IPS-11a (cell line): ENCODE results near the gene SLC25A30.
"Not testable (repeated sequence)": the region's sequence is repeated elsewhere in the genome, so short reads cannot be mapped to it uniquely, and the experiment has no call there.

Experiments
- H3K4me3 ChIP-seq: one replicate; pipeline ENCODE4 v1.5.1; 2013; ENCODE audit warnings: low read depth, low read length, control low read depth

Gene SLC25A30

GRCh38 chr13:45433381-45433790 lies 15.2 kb upstream of the SLC25A30 start:
- H3K4me3 ChIP-seq: no peak overlapping the region

- H3K4me3 ChIP-seq: no peak overlapping the region
Observed at GRCh38 chr13:45432737-45433380, 14.7 kb upstream of the SLC25A30 start.

- not testable (repeated sequence) for H3K4me3 ChIP-seq
Observed at GRCh38 chr13:45426056-45426841, 8.1 kb upstream of the SLC25A30 start.

GRCh38 chr13:45422731-45423292 lies 4.6 kb upstream of the SLC25A30 start:
- no peak overlapping the region for H3K4me3 ChIP-seq

GRCh38 chr13:45419945-45420344 lies 1.8 kb upstream of the SLC25A30 start:
- no peak overlapping the region for H3K4me3 ChIP-seq

- H3K4me3 ChIP-seq: not testable (repeated sequence)
Observed at GRCh38 chr13:45419389-45419788, 1.2 kb upstream of the SLC25A30 start.

GRCh38 chr13:45416516-45417128 lies 1.6 kb downstream of the SLC25A30 start:
- no peak overlapping the region for H3K4me3 ChIP-seq

- H3K4me3 ChIP-seq: no peak overlapping the region
Observed at GRCh38 chr13:45415112-45415511, 3.1 kb downstream of the SLC25A30 start.

- H3K4me3 ChIP-seq: no peak overlapping the region
Observed at GRCh38 chr13:45413826-45414307, 4.3 kb downstream of the SLC25A30 start.

- no peak overlapping the region for H3K4me3 ChIP-seq
Observed at GRCh38 chr13:45412274-45413049, 5.7 kb downstream of the SLC25A30 start.

- no peak overlapping the region for H3K4me3 ChIP-seq
Observed at GRCh38 chr13:45411631-45412030, 6.5 kb downstream of the SLC25A30 start.

- H3K4me3 ChIP-seq: no peak overlapping the region
Observed at GRCh38 chr13:45411221-45411620, 7.0 kb downstream of the SLC25A30 start.

- H3K4me3 ChIP-seq: no peak overlapping the region
Observed at GRCh38 chr13:45410466-45410865, 7.7 kb downstream of the SLC25A30 start.

GRCh38 chr13:45410001-45410400 lies 8.2 kb downstream of the SLC25A30 start:
- no peak overlapping the region for H3K4me3 ChIP-seq

GRCh38 chr13:45406421-45406820 lies 11.8 kb downstream of the SLC25A30 start:
- H3K4me3 ChIP-seq: no peak overlapping the region

- H3K4me3 ChIP-seq: no peak overlapping the region
Observed at GRCh38 chr13:45403081-45403480, 15.1 kb downstream of the SLC25A30 start.

- no peak overlapping the region for H3K4me3 ChIP-seq
Observed at GRCh38 chr13:45402641-45403040, 15.5 kb downstream of the SLC25A30 start.

GRCh38 chr13:45401314-45401713 lies 16.9 kb downstream of the SLC25A30 start:
- no peak overlapping the region for H3K4me3 ChIP-seq

GRCh38 chr13:45398877-45399276 lies 19.3 kb downstream of the SLC25A30 start:
- H3K4me3 ChIP-seq: no peak overlapping the region

GRCh38 chr13:45396533-45397095 lies 21.6 kb downstream of the SLC25A30 start:
- H3K4me3 ChIP-seq: no peak overlapping the region
